ENCODE data around the gene PLK5.

DNA sequence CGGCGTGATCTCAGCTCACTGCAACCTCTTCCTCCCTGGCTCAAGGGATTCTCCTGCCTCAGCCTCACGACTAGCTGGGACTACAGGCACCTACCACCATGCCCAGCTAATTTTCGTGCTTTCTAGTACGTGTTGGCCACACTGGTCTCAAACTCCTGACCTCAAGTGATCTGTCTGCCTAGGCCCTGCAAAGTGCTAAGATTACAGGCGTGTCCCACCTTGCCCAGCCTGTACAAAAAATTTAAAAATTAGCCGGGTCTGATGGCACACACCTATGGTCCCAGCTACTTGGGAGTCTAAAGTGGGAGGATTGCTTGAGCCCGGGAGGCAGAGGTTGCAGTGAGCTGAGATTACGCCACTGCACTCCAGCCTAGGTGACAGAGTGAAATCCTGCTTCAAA lies 48.9 kb downstream of the PLK5 start:
- TF ChIP-seq, protein P1, sequence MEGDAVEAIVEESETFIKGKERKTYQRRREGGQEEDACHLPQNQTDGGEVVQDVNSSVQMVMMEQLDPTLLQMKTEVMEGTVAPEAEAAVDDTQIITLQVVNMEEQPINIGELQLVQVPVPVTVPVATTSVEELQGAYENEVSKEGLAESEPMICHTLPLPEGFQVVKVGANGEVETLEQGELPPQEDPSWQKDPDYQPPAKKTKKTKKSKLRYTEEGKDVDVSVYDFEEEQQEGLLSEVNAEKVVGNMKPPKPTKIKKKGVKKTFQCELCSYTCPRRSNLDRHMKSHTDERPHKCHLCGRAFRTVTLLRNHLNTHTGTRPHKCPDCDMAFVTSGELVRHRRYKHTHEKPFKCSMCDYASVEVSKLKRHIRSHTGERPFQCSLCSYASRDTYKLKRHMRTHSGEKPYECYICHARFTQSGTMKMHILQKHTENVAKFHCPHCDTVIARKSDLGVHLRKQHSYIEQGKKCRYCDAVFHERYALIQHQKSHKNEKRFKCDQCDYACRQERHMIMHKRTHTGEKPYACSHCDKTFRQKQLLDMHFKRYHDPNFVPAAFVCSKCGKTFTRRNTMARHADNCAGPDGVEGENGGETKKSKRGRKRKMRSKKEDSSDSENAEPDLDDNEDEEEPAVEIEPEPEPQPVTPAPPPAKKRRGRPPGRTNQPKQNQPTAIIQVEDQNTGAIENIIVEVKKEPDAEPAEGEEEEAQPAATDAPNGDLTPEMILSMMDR (IDR thresholded peaks at IDR 0.05), result no peak
- TF ChIP-seq TCF12 (IDR thresholded peaks at IDR 0.05) (no peak), RCOR1 (IDR thresholded peaks at IDR 0.05; ENCODE audit: low read length) (no peak), EP300 (IDR thresholded peaks at IDR 0.05; ENCODE audit: borderline replicate concordance in 1 of 2, low read depth in 1 of 2, low read length in 1 of 2) (no peak), RFX5 (IDR thresholded peaks at IDR 0.05; ENCODE audit: low read length) (no peak), CHD2 (IDR thresholded peaks at IDR 0.05; ENCODE audit: low read length, partially characterized antibody) (no peak), SMC3 (IDR thresholded peaks at IDR 0.05; ENCODE audit: low read depth, low read length) (no peak), JUND (IDR thresholded peaks at IDR 0.05) (no peak), GATA2 (CRISPR knock-in tag; IDR thresholded peaks at IDR 0.05) (no peak), SIN3A (IDR thresholded peaks at IDR 0.05; ENCODE audit: borderline replicate concordance, low read depth, low read length) (no peak), EZH2phosphoT487 (IDR thresholded peaks at IDR 0.05; ENCODE audit: borderline replicate concordance, low read depth) (no peak)

Measured in SK-N-SH (cell line).